ENCODE data around the gene ZNF524.

ZNF524 gene

DNA sequence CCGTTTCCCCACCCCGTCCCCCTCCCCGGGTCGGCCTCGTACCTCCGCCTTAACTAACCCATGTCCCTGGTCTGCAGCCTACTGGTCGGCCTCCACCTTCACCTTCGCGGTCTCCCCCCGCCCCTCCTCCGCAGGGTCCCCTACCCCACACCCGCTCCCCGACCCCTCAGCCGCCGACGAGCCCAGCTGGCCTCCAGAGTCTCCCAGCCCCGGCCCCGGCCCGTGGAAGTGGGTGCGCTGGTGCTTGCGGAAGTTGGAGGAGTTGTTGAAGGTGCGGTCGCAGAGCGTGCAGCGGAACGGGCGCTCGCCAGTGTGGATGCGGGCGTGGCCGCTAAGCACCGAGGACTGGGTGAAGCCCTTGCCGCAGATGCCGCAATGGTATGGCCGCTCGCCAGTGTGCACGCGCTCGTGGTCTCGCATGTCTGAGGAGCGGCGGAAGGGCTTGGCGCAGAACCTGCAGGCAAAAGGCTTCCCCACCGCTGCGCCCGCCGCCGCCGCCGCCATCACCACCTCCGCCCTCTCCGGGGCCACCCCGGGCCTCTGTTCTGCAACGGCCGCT is 21.7 kb downstream of the ZNF524 start:
- DNase-seq: no peak

DNA sequence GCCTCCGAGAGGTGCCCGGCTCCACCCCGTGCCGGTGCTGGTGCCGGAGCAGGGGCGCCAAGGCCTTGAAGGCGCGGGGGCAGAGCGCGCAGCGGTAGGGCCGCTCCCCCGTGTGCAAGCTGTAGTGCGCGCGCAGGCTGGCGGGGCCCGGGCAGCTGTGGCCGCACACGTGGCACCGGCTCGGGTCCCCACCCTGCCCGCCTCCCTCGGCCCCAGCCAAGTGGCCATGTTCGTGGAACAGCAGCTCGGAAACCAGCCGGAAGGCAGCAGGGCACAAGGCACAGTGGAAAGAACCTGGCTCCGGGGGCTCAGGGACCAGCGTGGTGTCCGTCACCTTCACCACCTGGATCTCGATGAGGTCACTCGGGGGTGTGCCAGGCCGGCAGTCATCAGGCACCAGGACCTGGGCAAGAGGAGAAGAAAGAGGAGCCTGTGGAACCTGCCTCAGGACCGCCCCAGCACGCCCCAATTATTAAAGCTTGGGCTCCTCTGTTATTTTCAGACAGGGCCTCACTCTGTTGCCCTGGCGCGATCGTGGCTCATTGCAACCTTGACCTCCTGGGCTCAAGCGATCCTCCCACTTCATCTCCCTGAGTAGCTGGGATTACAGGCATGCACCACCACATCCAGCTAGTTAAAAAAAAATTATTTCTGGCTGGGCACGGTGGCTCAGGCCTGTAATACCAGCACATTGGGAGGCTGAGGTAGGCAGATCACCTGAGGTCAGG is 22.3 kb downstream of the ZNF524 start:
- DNase-seq: no peak

DNA sequence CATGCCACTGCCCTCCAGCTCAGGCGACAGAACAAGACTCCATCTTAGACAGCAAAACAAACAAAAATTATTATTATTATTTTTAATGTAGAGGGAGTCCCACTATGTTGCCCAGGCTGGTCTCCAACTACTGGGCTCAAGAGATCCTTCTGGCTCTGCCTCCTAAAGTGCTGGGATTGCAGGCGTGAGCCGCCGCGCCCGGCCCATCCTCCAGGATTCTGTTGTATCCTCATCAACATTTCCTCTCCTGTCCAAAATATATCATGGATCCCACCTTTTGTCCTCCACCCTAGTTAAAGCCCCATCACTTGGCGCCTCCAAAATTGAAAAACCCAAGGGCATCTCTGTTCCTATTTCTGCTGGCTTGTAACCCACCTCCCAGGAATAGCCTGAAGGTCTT is 23.0 kb downstream of the ZNF524 start:
- no peak for DNase-seq

DNA sequence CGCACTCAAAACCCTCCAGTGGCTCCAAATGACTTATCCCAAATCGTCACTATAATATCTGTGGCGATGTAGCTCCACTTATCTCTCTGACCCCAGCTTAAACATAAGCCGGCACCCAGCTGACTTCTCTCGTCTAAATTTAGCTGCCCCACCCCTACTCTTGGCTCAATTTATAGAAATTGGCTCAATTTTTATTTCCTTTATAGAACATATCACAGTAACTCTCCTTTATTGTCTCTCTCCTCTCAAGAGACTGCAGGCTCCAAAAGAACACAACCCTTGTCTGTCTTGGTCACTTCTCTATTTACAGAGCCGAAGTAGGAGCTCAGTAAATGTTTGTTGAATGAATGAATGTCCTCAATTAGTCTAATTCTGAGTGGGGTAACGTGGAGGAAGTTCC is 23.5 kb downstream of the ZNF524 start:
- DNase-seq: no peak

DNA sequence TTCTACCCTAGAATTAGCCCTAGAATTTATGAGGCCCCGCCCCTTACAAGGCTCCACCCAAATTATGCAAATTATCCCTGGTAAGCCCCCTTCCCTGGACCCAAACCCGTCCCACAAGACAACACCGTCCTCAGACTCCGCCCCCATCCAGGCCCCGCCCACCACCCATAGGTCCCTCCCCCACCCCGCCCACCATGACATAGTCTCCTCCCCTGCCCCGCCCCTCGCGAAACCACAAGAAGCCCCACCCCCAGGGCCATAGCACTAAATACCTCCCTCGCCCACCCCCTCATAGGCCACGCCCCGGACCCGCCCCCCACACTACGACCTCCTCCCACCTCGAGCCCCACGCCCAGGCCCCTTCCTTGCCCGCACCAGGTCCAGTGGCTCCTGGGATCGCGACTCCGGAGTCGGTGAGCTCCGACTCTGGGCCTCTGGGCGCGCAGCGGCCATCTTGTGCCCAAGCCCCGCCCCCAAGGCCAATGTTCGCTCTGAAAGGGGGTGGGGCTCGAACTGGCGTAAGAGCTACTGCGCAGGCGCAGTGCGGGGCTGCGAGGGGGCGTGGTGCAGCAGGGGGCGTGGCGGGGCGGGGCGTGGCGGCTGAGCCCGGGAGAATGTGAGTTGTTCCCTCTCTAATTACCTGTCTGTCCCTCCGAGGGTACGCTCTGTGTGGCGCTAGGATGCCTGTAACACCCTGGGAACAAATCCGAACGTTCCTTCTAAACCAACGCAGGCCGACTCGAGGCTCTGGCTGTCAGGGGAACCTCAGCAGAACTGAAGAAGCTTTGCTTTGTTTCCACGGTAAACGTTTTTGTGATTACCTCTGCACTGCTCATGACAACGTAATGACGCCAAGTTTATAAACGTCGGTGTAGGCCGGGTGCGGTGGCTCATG is 24.3 kb downstream of the ZNF524 start, which contains the start of gene ZNF784:
ZNF784 (minus strand) TSS at position 458 of the 895 bp plus-strand sequence; CDS start at position 453, 5 bp downstream.
- DNase-seq: peak; percentile 70

DNA sequence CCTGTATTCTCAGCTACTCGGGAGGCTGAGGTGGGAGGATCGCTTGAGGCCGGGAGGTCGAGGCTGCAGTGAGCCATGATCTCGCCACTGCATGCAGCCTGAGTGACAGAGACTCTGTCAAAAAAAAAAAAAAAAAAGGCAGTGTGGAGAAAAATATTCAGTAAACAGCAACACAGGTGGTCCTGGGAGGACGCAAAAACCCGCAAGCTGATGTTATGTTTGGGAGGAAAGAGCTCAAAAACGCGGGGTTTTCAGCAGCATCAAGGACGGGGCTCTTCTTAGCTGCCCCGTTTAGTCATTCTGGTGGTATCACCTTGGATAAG is 24.9 kb downstream of the ZNF524 start:
- DNase-seq: no peak

DNA sequence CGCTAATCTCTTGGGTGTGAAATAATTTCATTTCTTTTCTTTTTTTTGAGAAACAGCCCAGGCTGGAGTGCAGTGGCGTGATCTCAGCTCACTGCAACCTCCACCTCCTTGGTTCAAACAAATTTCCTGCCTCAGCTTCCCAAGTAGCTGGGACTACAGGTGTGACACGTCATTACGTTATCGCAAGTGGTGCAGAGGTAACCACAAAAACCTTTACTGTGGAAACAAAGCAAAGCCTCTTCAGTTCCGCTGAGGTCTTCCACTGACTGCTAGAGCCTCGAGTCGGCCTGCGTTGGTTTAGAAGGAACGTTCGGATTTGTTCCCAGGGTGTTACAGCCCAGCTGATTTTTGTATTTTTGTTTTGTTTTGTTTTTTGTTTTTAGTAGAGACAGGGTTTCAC is 26.3 kb downstream of the ZNF524 start:
- no peak for DNase-seq

DNA sequence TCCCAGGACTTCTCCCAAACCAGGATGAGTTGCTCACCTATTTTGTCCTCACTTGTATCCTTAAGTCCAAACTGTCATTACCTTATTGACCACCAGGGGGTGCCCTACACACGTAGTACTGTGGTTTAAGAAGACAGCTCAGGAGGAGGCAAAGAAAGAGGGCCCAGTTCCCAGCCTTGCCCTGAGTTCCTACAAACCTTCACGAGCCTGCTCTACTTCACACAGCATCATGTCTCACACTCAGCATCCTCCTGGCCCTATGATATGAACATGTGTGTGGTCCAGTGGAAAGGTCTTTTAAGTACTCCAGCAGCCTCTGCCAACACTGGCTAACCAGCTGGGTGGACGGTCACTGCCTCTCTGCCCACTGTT is 32.4 kb downstream of the ZNF524 start:
- DNase-seq: peak; percentile 36

DNA sequence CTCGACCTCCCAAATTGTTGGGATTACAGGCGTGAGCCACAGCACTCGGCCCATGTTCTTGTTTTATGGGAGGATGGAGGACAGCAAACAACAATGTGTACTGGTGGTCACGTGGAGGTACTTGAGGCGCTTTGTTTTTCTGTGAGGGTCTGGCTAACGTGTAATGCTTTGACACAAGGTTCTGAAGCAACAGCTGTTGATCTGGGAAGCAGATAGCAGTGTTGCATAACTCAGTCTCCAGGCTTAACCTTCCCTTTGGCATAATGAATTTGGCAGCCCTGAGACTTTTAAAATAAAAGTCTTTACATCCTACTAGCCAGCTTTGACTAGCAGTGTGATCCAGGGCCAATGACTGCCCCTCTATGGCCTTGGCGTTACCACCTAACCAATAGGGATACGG is 33.8 kb downstream of the ZNF524 start:
- no peak for DNase-seq

DNA sequence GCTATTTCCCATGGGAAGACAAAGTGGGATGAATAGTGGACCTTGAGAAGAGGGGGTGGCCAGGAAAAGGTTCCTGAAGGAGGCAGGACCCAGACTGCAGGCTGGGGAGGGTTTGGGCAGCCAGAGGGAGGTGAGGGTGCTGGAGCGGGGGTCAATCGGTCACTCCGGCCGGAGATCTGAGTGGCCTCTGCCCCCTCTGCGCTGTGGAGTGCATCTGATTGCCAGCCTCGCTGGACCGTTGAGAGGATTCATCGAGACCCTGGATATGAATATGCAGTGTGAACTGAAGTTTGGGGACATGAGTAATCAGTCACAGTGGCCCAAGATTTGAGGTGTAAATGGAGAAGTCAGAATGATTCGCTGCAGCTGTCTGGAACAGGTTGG is 35.2 kb downstream of the ZNF524 start:
- DNase-seq: no peak

DNA sequence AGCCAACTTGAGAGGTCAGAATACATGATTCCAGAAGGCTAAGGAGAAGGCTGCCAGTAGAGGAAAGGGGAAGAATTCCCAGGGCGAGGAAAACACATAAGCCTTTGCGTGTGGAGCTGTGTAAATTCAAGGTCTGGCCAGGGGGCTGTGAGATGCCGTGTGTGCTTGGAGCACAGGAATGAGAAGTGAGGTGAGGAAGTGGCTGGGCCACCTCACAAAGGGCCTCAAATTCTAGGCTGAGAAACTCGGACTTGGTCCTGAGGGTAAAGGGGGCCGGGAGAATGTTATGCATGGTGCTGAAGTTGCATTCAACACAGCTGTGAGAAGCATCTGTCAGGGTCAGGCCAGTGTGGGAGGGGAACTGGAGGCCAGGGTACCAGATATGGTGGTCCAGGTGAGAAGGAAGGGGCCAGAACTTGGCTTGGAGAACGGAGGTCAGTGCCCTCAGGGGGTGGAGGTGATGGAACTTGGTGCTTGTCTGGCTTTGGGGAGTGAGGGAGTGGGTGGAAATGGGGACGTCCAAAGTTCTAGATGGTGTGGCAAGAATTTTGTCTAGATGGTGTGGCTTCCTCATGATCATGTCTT is 35.9 kb downstream of the ZNF524 start:
- DNase-seq: no peak

DNA sequence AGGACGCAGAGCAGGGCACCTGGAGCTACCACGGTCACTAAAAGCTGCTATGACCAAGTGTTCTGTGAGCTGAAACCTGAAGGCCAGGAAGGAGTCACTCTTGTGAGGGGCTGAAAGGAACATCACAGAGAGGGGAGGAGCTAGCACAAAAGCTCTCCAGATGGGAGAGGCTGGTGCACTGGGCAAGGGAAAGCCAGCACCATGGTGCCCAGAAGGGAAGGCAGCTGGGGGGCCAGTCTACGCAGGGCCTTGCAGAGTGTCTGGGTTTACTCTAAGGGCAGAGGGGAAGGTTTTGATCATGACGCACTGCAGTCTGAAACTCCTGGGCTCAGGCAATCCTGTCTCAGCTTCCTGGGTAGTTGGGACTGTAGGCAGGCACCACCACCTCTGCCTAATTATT is 36.6 kb downstream of the ZNF524 start:
- no peak for DNase-seq

DNA sequence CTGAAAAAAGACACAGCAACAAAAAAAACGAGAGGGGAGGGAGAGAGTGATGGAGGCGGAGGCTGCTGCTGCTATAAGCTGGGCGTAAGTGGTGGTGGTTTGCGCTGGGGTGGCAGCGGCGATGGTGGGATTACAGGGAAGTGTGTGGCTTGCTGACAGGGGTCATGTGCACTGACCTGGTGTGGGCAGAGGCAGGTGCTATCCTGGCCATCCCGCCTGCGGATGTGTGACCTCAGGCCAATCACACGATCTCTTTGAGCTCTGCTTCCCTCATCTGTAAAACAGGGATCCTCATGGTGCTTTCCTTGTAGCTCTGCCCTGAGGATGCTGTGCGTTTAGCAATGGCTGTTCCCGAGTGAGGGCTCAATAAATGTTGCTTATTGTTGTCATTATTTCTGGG is 37.4 kb downstream of the ZNF524 start:
- no peak for DNase-seq

DNA sequence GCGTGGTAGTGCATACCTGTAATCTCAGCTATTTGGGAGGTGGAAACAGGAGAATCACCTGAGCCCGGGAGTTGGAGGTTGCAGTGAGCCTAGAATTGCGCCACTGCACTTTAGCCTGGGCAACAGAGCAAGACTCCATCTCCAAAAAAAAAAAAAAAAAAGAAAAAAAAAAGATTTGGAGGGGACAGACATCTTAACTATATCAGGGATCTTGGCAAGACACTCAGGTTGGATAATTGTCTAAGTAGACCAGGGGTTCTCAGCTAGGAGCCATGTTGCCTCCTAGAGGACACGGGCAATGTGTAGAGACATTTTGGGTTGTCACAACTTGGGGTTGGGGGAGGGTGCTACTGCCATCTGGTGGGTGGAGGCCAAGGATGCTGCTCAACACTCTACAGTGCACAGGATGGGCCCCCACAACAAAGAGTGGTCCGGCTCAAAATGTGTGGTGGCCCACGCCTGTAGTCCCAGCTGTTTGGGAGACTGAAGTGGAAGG is 38.8 kb downstream of the ZNF524 start:
- DNase-seq: no peak

DNA sequence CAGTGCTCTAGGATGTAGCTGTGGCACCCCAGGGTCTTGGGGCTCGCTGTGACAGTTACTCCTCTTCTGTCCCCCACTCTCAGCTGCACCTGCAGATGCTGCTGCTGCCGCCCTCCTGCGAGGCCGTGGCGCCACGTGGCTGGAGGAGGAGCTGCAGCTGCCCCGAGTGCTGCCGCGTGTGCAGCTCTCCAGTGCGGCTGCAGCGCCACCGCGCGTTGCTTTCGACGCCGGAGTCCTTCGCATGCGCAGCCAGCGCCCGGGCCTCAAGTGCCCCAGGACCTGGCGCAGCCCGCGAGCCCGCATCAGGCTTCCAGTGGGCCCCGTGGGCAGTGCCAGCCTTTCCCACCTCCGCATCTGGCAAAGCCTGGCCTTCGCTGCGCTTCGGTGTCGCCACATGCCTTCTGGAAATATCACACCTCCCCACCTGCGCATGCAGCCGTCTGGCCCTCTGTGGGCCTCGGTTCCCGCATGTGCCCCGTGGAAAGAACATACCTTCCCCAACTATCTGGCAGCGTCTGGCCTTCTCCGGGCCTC is 40.0 kb downstream of the ZNF524 start:
- DNase-seq: no peak

DNA sequence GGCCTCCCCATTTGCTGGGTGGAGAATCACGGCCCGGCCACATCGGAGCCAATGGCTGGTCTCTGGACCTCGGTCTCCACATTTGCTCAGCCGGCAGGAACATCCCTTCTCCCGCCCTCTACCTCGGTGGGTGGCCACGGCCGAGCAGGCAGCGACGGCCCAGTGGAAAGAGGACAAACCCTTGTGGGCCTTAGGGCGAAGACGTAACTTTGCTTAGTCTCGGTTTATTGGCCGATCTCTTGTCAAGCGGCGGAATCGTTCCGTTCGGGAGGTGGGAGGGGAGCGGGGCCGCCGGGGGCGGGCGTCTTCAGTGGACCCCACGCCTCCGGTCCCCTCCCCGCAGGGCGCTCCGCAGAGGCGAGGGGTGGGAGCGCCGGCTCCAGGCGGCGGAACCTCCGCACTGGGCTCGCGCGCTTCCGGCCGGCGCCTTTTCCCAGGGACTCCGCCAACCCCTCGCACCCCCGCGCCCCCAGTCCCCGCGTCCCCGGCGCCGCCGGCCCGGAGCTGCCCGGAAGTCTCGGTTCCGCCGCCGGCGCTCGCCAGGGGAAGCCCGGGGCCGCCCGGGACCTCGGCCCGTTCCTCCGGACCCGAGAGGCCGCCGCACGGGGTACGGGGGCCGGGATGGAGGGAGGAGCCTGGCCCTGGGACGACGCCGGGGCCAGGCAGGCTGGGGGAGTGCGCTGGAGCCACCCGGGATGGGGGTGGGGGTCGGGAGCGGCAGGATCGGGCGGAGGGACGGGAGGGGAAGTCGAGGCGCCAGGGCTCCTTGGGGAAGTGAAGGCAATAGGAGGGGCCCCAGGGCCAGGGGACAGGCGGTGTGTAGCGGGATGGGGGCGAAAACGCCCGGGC is 40.7 kb downstream of the ZNF524 start, which contains the start of gene ZNF580:
ZNF580 (plus strand) TSS at position 426 of the 849 bp plus-strand sequence. CDS start 1,507 bp downstream, outside the sequence.
- no peak for DNase-seq

DNA sequence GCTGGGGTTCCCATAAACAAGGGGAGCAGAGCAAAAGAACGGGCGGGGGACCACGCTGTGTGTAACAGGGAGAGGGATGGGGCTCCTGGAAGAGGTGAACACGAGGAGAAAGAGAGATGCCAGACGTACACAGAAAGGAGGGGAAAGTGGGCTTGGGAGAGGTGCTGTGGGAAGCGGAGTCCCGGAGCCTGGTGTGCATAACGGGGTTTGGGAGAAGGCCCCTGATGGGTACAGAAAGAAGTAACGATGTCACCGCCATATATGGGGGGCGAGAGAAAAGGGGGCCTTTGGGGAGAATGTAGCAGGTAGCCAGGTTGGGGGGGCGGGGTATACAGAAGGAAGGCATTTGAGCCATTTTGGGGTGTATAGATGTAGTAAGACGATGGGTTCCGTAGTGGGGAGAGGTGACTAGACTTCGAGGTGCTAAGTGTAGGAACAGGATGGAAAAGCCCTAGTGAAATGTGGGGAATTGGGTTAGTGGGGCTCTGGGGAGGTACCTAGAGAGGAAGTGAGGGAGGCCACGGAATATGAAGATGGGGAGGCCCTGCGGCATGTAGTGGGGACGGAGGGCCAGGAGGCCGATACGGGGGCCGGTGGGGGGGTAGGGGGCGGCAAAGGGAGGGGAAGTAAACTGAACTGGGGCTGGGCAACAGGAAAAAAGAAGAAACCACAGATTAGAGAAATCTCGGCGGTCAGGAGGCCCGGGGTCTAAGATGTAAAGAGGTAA is 41.5 kb downstream of the ZNF524 start:
- no peak for DNase-seq

DNA sequence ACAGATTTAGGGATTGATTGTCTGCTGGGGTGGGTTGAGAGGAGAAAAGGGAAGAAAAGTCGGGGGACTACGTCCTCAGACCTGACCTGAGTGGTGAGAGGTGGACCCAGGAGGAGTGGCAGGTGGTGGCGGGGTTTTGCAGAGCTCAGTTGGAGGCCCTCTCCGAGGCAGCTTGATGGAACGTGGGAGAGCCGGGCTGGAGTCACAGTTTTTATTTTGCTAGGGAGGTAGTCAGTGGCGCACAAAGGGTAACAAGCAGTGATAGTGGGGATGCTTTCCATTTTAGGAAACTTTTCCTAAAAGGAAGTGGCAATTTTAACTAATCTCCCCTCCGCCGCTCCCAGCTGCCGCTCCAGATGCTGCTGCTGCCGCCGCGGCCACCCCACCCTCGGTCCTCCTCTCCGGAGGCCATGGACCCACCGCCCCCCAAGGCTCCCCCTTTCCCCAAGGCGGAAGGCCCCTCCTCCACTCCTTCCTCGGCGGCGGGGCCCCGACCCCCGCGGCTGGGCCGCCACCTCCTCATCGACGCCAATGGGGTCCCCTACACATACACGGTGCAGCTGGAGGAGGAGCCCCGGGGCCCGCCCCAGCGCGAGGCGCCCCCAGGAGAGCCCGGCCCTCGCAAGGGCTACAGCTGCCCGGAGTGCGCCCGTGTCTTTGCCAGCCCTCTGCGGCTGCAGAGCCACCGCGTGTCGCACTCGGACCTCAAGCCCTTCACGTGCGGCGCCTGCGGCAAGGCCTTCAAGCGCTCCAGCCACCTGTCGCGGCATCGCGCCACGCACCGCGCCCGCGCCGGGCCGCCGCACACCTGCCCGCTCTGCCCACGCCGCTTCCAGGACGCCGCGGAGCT is 42.3 kb downstream of the ZNF524 start:
- DNase-seq: no peak

DNA sequence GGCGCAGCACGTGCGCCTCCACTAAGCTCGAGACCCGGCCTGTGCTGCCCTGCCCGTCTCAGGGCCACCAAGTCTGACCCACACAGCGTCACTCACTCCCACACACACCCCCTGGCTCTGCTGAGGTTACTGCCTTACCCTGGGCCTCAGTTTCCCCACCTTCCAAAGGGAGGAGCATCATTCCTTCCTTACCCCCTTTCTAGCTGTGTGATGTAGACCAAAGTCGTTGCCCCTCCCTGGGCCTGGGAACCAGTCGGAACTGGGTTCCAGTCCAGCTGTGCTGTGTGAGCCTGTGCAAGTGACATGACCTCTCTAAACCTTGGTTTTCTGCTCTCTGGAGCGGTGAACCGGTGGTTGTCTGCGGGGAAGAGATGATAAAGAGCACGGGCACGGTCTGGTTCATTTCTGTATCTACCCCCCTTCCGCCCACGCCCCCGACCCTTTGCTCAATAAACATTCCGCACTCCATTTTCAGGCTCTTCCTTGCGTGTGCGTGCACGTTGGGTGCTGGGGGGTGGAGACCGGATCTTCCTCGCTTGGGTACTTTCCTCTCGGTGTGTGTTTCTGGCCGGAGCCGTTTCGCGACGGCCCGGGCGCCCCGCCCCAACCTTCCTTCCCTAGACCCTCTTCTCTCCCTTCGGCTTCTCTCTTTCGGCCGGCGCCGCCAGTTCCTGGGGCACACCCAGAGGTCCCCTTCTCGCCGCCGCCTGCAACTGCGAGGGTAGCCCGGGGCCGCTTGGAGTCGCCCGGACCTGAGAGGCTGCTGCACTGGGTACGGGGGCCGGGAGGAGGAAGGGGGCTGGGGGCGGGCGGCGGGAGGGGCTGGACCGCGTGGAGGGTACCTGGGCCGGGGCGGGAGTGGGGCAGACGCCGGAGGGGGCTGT is 43.2 kb downstream of the ZNF524 start, which contains the start of gene ZNF581:
ZNF581 (plus strand) TSS at position 647 of the 884 bp plus-strand sequence. CDS start 923 bp downstream, outside the sequence.
- DNase-seq: peak; percentile 47

All from GOT3 (cell line).